ENCODE results near the gene METTL8.
"Not testable (repeated sequence)": the region's sequence is repeated elsewhere in the genome, so short reads cannot be mapped to it uniquely, and the experiment has no call there.

Gene METTL8

DNA sequence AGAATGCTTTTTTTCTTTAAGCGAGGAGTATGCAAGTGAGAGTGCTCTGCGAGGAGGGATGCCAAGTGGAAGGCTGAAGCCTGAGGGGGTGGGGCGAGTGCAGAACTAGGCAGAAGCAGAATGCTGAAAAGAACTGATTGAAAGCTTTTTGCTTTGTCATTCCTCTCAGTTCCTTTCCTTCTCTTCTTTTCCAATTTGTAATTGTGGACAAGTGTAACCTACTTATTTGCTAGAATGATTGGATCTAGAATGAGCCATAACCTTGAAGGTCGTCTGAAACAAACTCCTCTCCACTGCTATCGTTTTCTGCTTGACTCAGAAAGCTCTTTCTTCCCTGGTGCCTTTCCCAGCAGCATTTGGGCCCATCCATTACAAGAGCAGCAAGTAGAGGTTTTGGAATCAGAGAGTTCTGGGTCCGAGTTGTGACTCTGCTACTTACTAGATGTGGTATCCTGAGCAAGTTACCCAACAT lies 115.3 kb downstream of the METTL8 start:
- DNase-seq (ENCODE audit: extremely low spot score, insufficient read length, low read depth), result no peak
- FAIRE-seq, result peak; percentile 72

- FAIRE-seq, result peak; percentile 72
- DNase-seq (ENCODE audit: extremely low spot score, insufficient read length, low read depth), result no peak
Measured at GRCh38 chr2:171317492-171318125, 116.2 kb downstream of the METTL8 start.

DNA sequence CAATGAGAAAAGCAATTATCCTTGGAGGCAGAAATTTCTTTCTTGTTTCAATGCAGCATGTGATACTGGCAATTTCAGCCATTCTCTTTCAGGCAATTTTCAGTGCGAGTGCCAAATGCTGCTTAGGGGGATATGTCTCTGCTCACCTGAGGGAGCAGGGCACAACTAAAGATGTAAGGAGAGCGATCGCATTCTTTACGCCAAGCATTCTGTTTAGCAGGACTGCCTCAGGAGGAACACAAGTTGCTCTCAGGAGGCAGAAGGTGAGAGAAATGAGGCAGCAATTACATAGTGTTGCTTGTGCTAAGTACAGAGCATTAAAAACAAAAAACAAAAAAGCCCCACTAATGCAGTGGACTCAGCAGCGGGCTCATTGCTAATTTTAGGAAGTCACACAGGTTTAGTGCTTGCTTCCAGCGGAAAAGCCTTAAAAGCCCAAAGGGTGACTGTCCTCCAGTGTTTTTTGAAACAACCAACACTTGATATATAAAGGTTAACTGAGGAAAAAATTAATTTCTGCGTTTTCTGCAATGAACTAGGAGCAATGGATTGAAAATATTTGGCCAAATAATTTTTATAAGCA lies 116.9 kb downstream of the METTL8 start:
- DNase-seq (ENCODE audit: extremely low spot score, insufficient read length, low read depth) (no peak), FAIRE-seq (no peak)

GRCh38 chr2:171316220-171316619 lies 117.6 kb downstream of the METTL8 start:
- FAIRE-seq, result no peak
- no peak for DNase-seq (ENCODE audit: extremely low spot score, insufficient read length, low read depth)

- DNase-seq (ENCODE audit: extremely low spot score, insufficient read length, low read depth), result no peak
- no peak for FAIRE-seq
Measured at GRCh38 chr2:171315781-171316180, 118.0 kb downstream of the METTL8 start.

- not testable (repeated sequence) for FAIRE-seq; DNase-seq (ENCODE audit: extremely low spot score, insufficient read length, low read depth)
Measured at GRCh38 chr2:171312182-171312581, 121.6 kb downstream of the METTL8 start.

GRCh38 chr2:171311589-171311988 lies 122.2 kb downstream of the METTL8 start:
- not testable (repeated sequence) for FAIRE-seq

GRCh38 chr2:171310889-171311288 lies 122.9 kb downstream of the METTL8 start:
- FAIRE-seq, result no peak
- no peak for DNase-seq (ENCODE audit: extremely low spot score, insufficient read length, low read depth)

More at GRCh38 chr2:171311589-171311988, 122.2 kb downstream of the METTL8 start:
- DNase-seq (ENCODE audit: extremely low spot score, insufficient read length, low read depth), result not testable (repeated sequence)

- no peak for FAIRE-seq
- no peak for DNase-seq (ENCODE audit: extremely low spot score, insufficient read length, low read depth)
Measured at GRCh38 chr2:171309455-171310286, 124.1 kb downstream of the METTL8 start.

- no peak for DNase-seq (ENCODE audit: extremely low spot score, insufficient read length, low read depth)
- FAIRE-seq, result no peak
Measured at GRCh38 chr2:171308280-171309054, 125.3 kb downstream of the METTL8 start.

GRCh38 chr2:171307560-171307959 lies 126.2 kb downstream of the METTL8 start:
- DNase-seq (ENCODE audit: extremely low spot score, insufficient read length, low read depth) (no peak), FAIRE-seq (peak; percentile 49)

DNA sequence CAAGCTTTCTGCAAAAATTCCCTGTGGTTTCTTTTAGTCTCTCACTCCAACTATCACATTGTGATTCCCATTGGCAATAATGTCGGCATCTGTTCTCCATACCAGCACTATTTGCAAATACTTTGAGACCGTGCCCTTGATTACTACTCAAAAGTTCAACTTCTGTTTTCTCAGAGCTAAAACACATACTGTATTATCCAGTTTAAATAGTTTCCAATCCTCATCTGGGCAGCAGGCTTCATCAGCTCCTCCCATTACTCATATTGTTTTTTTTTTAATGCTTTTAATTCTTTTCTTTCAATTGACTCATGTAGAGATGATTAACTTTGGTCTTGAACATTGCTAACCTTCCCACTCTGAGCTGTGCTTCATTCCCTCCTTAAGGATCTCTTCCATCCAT lies 135.8 kb downstream of the METTL8 start:
- DNase-seq (ENCODE audit: extremely low spot score, insufficient read length, low read depth), result no peak
- no peak for FAIRE-seq

DNA sequence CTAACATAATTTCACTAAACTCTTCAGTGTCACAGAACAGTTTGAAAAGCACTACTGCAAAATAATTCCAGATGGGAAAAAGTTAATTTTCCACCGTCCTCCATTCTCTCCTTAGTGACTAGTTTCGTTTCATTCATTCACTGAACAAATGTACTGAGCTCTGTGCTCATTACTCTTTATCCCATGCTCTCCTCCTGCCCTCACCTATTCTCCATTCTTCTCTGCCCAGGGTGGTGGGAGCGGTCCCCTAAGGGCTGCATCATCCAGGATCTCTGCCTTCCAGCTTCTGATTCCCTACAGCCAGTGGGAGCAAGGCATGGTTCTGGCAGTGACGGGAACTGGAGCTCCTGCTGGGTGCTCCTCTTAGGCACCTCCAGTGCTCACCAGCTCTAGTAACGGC lies 139.2 kb downstream of the METTL8 start:
- DNase-seq (ENCODE audit: extremely low spot score, insufficient read length, low read depth), result no peak
- FAIRE-seq, result no peak

- FAIRE-seq, result no peak
- no peak for DNase-seq (ENCODE audit: extremely low spot score, insufficient read length, low read depth)
Measured at GRCh38 chr2:171293661-171294060, 140.1 kb downstream of the METTL8 start.

DNA sequence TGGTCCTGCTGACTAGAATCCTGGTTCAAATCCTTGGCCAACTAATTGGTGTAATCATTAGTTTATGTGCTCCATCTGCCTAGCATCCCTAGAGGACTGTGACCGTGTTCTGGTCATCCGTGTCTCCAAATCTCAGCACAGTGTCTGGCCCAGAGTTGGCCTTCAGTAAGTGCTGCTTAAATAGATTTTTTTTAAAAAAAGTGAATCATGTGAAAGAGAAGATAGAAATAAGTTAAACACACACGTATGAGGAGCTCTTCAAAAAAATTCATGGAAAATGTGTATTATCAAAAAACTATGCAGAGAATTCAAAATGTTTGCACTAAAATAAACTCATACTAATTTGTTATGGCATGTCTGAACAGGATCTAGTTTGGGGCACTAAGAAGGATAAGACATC lies 143.8 kb downstream of the METTL8 start:
- DNase-seq (ENCODE audit: extremely low spot score, insufficient read length, low read depth) (no peak), FAIRE-seq (no peak)

DNA sequence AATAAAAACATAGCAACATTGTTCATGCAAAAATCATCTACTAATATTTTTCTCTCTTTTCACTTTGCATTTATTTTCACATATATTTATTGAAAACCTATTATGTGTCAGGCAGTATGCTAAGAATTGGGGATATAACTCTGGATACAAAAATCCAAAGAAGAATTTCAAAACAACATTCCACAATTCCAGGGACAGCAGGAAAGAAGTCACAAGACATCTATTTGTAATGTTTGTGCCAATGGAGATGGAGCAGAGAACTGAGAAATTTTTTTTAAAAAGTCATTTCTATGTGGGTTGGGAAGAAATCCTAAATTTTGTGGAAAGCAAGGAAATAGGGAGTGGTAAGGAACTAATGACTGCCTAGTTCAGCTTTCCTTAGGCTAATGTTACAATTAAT lies 144.5 kb downstream of the METTL8 start:
- no peak for DNase-seq (ENCODE audit: extremely low spot score, insufficient read length, low read depth)
- no peak for FAIRE-seq

DNA sequence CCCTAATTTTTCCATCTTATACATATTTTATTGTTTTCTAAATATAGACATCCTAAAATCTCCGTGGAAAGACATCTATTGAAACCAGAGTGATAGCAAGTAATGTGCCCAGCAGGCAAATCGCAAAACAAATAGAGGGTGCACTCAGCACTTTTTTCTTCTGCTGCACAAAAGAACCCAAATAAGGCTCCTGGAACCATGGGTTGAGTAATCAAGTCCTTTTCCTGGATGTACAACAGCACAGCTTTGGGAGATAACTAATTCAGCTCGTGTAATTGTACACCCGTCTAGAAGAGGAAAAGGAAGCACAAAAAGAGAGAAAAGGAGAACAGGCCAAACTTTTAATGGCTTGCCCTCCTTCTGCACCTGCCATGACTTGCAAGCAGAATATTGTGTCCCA lies 146.2 kb downstream of the METTL8 start:
- FAIRE-seq, result no peak
- DNase-seq (ENCODE audit: extremely low spot score, insufficient read length, low read depth), result no peak

GRCh38 chr2:171287036-171287571 lies 146.7 kb downstream of the METTL8 start:
- FAIRE-seq, result peak; percentile 15
- no peak for DNase-seq (ENCODE audit: extremely low spot score, insufficient read length, low read depth)

- FAIRE-seq (no peak), DNase-seq (ENCODE audit: extremely low spot score, insufficient read length, low read depth) (no peak)
Measured at GRCh38 chr2:171281110-171281509, 152.7 kb downstream of the METTL8 start.

Measured in GM18507 (cell line).